ENCODE data around the gene SPATS2.
"Not testable (repeated sequence)": the region's sequence is repeated elsewhere in the genome, so short reads cannot be mapped to it uniquely, and the experiment has no call there.

The SPATS2 gene

GRCh38 chr12:49367381-49368239 lies at the start of gene SPATS2:
SPATS2 (plus strand) TSS chr12:49367462; CDS start chr12:49461013, 93,551 bp downstream.
- no peak for DNase-seq (ENCODE audit: low read depth in 2 of 3, low spot score in 1 of 3)

GRCh38 chr12:49320411-49321103 lies 46.7 kb upstream of the SPATS2 start:
- DNase-seq (ENCODE audit: low read depth in 2 of 3, low spot score in 1 of 3), result not testable (repeated sequence)

GRCh38 chr12:49322367-49322707 lies 44.9 kb upstream of the SPATS2 start:
- no peak for DNase-seq (ENCODE audit: low read depth in 2 of 3, low spot score in 1 of 3)

GRCh38 chr12:49322708-49323523 lies 44.3 kb upstream of the SPATS2 start, which contains the start of gene TROAP:
TROAP (plus strand) TSS chr12:49323255; CDS start chr12:49323609, 354 bp downstream.
- DNase-seq (ENCODE audit: low read depth in 2 of 3, low spot score in 1 of 3), result peak; percentile 95 to 96 (median 96)

GRCh38 chr12:49323524-49324097 lies 43.7 kb upstream of the SPATS2 start:
- no peak for DNase-seq (ENCODE audit: low read depth in 2 of 3, low spot score in 1 of 3)

GRCh38 chr12:49325606-49326005 lies 41.7 kb upstream of the SPATS2 start:
- no peak for DNase-seq (ENCODE audit: low read depth in 2 of 3, low spot score in 1 of 3)

GRCh38 chr12:49327368-49327767 lies 39.9 kb upstream of the SPATS2 start:
- DNase-seq (ENCODE audit: low read depth in 2 of 3, low spot score in 1 of 3), result no peak

- no peak for DNase-seq (ENCODE audit: low read depth in 2 of 3, low spot score in 1 of 3)
Observed at GRCh38 chr12:49327887-49328286, 39.4 kb upstream of the SPATS2 start.

- no peak for DNase-seq (ENCODE audit: low read depth in 2 of 3, low spot score in 1 of 3)
Observed at GRCh38 chr12:49328816-49329215, 38.4 kb upstream of the SPATS2 start.

- DNase-seq (ENCODE audit: low read depth in 2 of 3, low spot score in 1 of 3), result no peak
Observed at GRCh38 chr12:49330032-49330619, 37.1 kb upstream of the SPATS2 start.

- no peak for DNase-seq (ENCODE audit: low read depth in 2 of 3, low spot score in 1 of 3)
Observed at GRCh38 chr12:49330631-49331379, 36.5 kb upstream of the SPATS2 start.

- no peak for DNase-seq (ENCODE audit: low read depth in 2 of 3, low spot score in 1 of 3)
Observed at GRCh38 chr12:49331380-49332222, 35.7 kb upstream of the SPATS2 start.

GRCh38 chr12:49332441-49332861 lies 34.8 kb upstream of the SPATS2 start:
- no peak for DNase-seq (ENCODE audit: low read depth in 2 of 3, low spot score in 1 of 3)

- DNase-seq (ENCODE audit: low read depth in 2 of 3, low spot score in 1 of 3), result no peak
Observed at GRCh38 chr12:49332891-49333371, 34.3 kb upstream of the SPATS2 start.

- DNase-seq (ENCODE audit: low read depth in 2 of 3, low spot score in 1 of 3), result not testable (repeated sequence)
Observed at GRCh38 chr12:49333778-49334177, 33.5 kb upstream of the SPATS2 start.

GRCh38 chr12:49334226-49334625 lies 33.0 kb upstream of the SPATS2 start:
- no peak for DNase-seq (ENCODE audit: low read depth in 2 of 3, low spot score in 1 of 3)

- no peak for DNase-seq (ENCODE audit: low read depth in 2 of 3, low spot score in 1 of 3)
Observed at GRCh38 chr12:49334681-49335080, 32.6 kb upstream of the SPATS2 start.

GRCh38 chr12:49335118-49335954 lies 31.9 kb upstream of the SPATS2 start:
- DNase-seq (ENCODE audit: low read depth in 2 of 3, low spot score in 1 of 3), result no peak

Measured in stimulated activated CD4-positive, alpha-beta T cell treated with anti-CD3 and anti-CD28 coated beads, Interleukin-12 subunit alpha, Interleukin-12 subunit beta, amount 100 ng/mL, for 48 hours (primary cell).